ENCODE data around the gene C1S.

- TF ChIP-seq POLR2AphosphoS5 (IDR thresholded peaks at IDR 0.05): no peak
- TF ChIP-seq, protein P1, sequence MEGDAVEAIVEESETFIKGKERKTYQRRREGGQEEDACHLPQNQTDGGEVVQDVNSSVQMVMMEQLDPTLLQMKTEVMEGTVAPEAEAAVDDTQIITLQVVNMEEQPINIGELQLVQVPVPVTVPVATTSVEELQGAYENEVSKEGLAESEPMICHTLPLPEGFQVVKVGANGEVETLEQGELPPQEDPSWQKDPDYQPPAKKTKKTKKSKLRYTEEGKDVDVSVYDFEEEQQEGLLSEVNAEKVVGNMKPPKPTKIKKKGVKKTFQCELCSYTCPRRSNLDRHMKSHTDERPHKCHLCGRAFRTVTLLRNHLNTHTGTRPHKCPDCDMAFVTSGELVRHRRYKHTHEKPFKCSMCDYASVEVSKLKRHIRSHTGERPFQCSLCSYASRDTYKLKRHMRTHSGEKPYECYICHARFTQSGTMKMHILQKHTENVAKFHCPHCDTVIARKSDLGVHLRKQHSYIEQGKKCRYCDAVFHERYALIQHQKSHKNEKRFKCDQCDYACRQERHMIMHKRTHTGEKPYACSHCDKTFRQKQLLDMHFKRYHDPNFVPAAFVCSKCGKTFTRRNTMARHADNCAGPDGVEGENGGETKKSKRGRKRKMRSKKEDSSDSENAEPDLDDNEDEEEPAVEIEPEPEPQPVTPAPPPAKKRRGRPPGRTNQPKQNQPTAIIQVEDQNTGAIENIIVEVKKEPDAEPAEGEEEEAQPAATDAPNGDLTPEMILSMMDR (IDR thresholded peaks at IDR 0.05): no peak
- no peak for TF ChIP-seq POLR2A (IDR thresholded peaks at IDR 0.05)
- TF ChIP-seq EP300 (IDR thresholded peaks at IDR 0.05): no peak
Observed at GRCh38 chr12:7012024-7012607, 48.4 kb upstream of the C1S start.

All from stomach (tissue), 4 donors.